ENCODE data around the gene GANC.

- TF ChIP-seq, protein P1, sequence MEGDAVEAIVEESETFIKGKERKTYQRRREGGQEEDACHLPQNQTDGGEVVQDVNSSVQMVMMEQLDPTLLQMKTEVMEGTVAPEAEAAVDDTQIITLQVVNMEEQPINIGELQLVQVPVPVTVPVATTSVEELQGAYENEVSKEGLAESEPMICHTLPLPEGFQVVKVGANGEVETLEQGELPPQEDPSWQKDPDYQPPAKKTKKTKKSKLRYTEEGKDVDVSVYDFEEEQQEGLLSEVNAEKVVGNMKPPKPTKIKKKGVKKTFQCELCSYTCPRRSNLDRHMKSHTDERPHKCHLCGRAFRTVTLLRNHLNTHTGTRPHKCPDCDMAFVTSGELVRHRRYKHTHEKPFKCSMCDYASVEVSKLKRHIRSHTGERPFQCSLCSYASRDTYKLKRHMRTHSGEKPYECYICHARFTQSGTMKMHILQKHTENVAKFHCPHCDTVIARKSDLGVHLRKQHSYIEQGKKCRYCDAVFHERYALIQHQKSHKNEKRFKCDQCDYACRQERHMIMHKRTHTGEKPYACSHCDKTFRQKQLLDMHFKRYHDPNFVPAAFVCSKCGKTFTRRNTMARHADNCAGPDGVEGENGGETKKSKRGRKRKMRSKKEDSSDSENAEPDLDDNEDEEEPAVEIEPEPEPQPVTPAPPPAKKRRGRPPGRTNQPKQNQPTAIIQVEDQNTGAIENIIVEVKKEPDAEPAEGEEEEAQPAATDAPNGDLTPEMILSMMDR (IDR thresholded peaks at IDR 0.05; ENCODE audit: low read depth, low read length): no peak
- peak; percentile 47; the same call in 1 of the 2 replicates for TF ChIP-seq MAX (IDR thresholded peaks at IDR 0.05; ENCODE audit: low read depth, low read length)
Measured at GRCh38 chr15:42402455-42403205, 129.6 kb downstream of the GANC start.
